NCI-H345 treated with DMSO at 0.1 percent for 48 hours (cell line): ENCODE data around the gene ZNG1B.
"Not testable (repeated sequence)": the region's sequence is repeated elsewhere in the genome, so short reads cannot be mapped to it uniquely, and the experiment has no call there.

Experiments used
- DNase-seq: peaks from one replicate; lab custom pipeline; 2025; ENCODE audit not compliant: unreplicated experiment; lab: John Stamatoyannopoulos, UW

Gene ZNG1B

DNA sequence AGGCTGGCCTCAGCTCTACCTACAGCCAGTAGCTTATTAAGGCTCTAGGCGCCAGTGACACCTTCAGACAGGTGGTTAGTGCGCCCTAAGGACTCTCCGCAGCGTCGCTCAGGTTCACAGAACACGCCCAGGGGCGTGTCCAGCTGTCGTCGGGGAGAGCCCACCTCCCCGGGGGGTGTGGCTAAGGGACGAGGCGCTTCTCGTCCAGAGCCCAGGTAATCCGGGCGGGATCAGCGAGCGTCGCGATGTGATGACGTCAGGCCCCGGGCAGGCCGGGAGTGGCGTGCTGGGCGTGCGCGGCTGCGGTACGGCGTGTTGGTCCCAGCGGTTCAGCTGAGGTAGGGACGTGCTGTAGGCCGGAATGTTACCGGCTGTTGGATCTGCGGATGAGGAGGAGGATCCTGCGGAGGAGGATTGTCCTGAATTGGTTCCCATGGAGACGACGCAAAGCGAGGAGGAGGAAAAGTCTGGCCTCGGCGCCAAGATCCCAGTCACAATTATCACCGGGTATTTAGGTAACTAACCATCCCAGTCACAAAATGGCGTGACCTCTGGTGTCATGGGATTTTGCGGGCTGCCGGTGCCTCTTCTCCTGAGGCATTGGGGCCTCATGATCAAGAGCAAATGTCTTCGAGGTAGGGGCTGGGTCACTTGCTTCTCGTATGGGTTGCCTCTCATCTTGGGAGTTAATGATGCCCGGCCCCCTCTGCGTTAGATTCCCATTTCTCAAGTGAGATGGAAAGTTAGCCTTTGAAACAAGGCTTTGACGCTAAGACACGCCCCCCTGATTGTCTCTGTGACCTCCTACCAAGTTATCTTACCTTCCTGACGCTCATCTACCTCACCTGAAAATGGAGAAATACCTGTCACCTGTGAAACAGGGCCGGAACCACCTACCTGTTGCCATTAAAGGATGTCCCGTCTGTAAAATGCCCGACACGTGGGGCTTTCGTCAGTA lies at the start of gene ZNG1B:
Gene ZNG1B (plus strand): TSS at position 184 of the 958 bp plus-strand sequence. CDS start 178 bp downstream, at position 362.
- not testable (repeated sequence) for DNase-seq

DNA sequence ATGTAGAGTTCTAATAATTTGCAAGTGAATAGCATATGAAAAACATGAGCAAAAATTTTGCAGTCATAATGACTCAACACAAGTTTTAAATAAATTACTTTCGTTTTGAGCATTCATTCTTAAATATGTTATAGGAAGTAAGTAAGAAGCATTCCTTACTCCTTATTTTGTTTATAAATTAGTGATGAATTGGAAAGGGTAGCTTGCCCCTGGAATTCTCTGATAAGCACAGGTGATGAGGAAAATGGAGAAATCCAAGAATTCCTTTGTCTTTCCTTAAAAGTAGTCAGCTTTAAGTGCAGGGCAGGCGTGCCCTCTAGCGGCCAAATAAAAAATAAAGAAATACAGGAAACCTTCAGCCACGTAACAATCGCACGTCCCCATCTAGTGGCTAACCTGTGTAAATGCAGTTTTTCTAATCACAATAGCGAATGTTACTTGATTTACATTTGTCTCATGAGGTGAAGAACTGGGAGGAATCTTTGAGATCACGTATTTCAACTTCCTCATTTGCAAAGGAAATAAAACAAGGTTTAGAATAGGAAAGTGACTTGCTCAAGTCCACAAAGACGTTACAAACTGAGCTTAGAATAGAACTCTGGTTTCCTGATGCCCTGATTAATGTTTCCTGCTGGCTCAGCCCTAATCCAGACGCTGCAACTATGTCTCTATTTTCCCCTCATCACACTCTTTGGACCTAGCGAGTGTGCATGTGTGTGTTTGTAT lies 47.2 kb upstream of the ZNG1B start:
- no peak for DNase-seq

DNA sequence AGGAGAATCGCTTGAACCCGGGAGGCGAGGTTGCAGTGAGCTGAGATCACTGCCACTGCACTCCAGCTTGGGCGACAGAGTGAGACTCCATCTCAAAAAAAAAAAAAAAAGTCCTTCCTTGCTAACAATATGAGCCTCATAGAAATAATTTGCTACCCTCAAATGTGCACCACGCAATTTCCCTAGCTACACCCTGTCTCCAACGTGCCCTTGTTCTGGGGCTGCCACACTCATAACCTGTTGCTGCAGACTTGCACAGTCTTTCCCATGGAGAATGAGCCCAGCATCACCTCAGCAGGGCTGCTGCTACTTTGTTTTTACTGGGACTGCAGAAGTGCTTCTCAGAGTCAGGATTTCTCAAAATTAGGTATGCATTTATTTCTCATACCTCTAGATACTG lies 46.4 kb upstream of the ZNG1B start:
- DNase-seq: no peak

DNA sequence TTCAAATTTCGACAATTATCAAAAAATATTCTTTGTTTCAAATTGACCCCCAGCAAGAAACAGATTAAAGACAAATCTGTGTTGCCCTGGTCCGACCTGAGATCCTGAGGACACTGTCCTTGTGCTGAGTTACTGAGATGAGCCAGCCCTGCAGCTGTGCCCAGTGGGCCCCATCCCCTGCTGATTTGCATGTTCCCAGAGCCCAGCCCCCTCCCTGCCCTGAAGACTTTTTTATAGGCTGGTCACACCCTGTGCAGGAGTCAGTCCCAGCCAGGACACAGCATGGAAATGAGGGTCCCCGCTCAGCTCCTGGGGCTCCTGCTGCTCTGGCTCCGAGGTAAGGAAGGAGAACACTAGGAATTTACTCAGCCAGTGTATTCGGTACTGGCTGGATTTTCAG lies 31.4 kb upstream of the ZNG1B start:
- no peak for DNase-seq

DNA sequence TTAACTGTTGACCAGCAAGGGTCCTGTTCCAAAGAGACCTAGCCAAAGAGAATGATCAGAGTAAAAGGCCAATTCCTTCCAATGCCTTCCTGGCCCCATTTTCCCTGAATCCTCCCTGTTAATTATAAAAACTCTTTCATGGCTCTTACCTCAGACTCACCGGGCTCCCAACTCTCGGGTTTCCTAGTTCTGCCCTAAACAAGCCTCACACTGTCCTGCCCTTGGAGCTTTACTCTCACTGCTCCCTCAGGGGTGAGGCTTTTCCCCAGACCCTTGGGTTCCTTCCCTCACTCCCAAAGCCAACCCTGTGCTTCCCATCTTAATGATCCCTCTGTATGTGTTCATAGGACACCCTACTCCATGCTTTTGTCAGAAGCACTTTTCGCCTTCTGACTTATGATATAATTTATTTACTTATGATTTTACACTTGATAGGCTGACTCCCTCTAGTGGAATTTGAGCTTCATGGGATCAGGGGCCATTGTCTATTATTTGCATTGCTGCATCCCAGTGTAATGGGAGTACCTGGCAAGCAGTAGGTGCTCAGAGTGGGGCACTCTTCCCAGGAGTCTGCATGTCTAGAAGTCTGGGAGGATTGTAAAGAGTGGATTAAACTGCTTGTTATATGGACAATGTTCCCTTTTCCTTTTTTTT lies 29.9 kb upstream of the ZNG1B start:
- no peak for DNase-seq

DNA sequence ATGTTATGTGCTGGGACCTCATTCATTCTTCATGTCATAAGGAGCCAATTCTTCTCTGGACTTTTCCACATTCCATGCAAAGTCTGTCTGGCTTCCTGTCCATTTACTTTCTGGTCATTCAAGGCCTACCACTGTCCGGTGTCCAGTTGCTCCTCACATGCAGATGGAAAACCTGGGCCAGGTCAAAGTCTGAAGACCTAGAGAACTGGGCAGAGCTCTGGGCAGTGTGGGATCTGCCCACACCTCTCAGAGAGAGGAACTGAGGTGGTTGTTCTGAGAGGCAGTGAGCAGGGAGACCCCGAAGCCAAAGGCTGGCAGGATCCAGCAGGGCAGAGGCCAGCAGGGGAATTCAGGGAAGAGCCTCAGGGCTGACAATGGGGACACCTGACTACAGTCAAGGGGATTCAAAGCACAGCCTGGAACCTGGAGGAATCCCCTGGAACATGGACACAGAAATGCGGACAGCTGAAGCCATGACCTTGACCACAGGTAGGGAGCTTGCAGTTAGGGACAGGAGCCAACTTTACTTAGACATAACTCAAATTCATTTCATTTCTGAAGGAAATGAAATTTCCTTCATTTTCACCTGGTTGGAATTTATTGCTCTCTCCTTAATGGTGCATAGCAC lies 25.7 kb upstream of the ZNG1B start:
- not testable (repeated sequence) for DNase-seq

DNA sequence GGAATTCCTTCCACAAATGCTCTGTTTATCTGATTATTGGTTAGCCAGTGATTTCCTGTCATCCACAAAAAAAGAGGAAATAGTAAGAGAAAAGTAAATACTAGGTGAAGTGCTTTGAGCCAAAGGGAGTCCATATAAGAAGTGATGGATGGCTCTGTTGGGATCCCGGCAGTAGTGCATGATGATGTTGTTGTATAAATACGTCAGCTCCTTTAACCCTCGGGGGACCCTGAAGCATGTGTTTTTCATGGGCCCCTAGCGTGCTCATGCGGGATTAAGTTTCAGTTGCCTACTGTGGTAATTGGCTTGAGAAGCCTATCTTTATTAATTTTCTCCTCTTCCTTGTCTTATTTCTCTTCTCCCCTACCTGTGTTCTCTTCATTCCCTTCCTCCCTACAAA lies 24.7 kb upstream of the ZNG1B start:
- DNase-seq: not testable (repeated sequence)

DNA sequence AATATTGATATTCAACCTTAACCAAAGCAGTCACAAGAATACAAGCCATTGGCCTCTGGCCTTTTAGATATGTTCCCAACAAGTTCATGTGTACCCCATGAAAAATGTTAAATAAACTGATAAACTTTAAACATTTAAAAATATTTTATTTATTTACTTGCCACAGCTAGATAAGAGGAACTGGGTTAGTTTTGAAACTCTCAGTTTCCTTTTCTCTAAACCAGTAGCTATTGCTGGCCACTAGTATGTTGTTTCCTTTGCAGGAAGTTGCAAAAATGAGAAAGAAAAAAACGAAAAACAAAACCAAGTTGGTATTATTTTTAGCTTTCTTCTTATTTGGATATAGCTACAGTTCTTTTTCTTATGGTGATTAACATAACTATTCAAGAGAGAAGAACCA lies 5.7 kb upstream of the ZNG1B start:
- DNase-seq: not testable (repeated sequence)

DNA sequence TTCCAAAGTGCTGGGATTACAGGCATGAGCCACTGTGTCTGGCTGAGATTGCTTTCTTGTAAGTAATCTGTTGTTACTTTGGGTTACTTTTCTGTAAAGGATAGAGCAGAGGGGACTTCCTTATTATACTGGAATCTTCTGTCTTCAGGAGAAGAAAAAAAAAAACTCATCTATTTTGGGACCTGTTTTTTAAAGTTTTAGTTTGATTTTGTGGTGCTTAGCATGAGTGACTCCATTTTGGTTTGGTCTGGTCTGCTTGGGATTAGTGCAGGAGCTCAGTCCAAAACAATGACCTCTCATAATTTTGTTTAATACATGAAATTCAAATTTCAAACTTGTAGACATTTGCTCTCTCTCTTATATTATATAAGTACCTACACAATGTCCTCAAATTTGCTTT lies 4.0 kb upstream of the ZNG1B start:
- not testable (repeated sequence) for DNase-seq

DNA sequence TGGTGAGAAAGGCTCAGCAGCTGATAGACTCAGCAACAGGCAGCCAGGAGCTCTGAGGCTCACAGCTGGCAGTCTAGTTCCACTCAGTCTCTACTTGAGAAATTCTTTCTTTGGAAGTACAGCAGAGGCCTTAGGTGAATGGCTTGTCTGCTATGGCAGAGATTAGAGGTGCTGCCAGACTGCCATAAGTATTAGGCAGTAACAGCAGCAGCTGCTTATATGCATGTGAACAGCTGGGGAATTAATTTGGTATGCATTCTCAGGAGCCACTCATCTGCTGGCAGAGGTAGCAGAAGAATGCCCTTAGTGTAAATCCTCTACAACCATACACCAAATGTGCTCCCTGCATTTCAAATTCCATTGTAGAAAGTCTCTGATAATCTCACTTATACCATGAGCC lies 28.3 kb downstream of the ZNG1B start:
- DNase-seq: not testable (repeated sequence)

DNA sequence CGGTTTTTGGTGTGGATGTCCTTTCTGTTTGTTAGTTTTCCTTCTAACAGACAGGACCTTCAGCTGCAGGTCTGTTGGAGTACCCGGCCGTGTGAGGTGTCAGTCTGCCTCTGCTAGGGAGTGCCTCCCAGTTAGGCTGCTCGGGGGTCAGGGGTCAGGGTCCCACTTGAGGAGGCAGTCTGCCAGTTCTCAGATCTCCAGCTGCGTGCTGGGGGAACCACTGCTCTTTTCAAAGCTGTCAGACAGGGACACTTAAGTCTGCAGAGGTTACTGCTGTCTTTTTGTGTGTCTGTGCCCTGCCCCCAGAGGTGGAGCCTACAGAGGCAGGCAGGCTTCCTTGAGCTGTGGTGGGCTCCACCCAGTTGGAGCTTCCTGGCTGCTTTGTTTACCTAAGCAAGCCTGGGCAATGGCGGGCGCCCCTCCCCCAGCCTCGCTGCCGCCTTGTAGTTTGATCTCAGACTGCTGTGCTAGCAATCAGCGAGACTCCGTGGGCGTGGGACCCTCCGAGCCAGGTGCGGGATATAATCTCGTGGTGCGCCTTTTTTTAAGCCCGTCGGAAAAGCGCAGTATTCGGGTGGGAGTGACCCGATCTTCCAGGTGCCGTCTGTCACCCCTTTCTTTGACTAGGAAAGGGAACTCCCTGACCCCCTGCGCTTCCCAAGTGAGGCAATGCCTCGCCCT lies 39.3 kb downstream of the ZNG1B start:
- not testable (repeated sequence) for DNase-seq

DNA sequence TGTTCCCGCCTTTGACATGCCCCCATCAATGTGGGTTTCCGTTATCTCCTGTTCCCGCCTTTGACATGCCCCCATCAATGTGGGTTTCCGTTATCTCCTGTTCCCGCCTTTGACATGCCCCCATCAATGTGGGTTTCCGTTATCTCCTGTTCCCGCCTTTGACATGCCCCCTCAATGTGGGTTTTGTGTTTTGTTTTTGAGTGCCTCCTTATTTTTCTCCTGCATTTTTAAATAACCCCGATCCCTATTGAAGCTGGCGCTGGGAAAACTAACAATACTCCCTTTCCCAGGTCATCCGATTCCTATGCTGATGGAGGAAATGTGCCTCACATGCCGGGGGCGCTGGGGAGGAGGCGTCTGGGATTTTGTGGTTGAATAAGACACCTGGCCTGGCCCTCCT lies 59.0 kb downstream of the ZNG1B start:
- DNase-seq: not testable (repeated sequence)

DNA sequence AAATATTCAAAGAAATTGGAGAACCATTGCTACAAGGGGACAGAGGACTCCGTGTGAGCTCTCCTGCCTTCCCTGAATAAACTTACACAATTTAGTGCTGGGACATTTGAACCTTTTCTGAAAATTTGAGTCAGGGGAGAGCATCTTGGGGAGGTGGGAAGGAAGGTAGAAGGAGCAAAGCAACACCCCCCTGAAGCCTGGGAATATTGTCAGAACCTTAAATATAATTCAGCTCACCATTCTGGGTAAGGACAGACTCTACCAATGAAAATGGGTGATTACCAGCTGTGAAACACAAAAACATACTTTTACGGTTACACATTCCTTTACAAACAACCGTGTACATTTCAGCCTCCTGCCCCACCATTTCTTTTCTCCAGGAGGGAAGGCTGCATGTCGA lies 60.9 kb downstream of the ZNG1B start, which contains the start of gene FOXD4L1:
Gene FOXD4L1 (plus strand): TSS at position 301 of the 400 bp plus-strand sequence. CDS start 592 bp downstream, outside the sequence.
- not testable (repeated sequence) for DNase-seq

DNA sequence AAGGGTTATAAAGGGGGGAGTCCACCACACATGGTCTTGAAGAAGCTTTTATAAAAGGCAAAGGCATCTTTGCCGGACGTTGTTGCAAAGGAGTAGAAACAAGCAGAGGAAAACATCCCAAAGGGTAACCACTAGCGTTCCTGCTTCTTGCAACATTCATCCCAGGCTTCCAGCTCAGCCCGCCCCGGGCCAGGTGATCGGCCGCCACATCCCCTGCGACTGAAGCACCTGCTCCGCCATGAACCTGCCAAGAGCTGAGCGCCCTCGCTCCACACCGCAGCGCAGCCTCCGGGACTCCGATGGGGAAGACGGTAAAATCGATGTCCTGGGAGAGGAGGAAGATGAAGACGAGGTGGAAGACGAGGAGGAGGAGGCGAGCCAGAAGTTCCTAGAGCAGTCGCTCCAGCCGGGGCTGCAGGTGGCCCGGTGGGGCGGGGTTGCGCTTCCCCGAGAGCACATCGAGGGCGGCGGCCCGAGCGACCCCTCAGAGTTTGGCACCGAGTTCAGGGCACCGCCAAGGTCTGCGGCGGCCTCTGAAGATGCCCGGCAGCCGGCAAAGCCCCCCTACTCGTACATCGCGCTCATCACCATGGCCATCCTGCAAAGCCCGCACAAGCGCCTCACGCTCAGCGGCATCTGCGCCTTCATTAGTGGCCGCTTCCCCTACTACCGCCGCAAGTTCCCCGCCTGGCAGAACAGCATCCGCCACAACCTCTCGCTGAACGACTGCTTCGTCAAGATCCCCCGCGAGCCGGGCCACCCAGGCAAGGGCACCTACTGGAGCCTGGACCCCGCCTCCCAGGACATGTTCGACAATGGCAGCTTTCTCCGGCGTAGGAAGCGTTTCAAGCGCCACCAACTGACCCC lies 61.8 kb downstream of the ZNG1B start:
- DNase-seq: not testable (repeated sequence)

DNA sequence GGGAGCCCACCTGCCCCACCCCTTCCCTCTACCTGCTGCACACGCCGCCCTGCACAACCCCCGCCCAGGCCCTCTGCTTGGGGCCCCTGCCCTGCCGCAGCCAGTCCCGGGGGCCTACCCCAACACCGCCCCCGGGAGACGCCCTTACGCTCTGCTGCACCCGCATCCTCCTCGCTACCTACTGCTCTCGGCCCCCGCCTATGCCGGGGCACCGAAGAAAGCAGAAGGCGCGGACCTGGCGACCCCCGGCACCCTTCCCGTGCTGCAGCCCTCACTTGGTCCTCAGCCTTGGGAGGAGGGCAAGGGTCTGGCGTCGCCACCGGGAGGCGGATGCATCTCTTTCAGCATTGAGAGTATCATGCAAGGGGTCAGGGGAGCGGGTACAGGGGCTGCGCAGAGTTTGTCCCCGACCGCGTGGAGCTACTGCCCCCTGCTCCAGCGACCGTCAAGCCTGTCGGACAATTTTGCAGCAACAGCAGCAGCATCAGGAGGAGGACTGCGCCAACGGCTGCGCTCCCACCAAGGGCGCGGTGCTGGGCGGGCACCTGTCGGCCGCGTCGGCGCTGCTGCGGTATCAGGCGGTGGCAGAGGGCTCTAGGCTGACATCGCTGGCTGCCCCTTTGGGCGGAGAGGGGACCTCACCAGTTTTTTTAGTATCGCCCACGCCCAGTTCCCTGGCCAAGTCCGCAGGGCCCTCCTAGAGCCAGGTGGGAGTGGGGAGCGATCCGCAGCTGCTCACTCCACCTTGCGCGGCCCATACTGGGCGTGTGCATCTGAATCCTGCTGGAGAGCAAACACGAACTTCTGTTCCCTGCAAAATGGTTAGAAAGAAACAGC lies 62.6 kb downstream of the ZNG1B start:
- DNase-seq: not testable (repeated sequence)

DNA sequence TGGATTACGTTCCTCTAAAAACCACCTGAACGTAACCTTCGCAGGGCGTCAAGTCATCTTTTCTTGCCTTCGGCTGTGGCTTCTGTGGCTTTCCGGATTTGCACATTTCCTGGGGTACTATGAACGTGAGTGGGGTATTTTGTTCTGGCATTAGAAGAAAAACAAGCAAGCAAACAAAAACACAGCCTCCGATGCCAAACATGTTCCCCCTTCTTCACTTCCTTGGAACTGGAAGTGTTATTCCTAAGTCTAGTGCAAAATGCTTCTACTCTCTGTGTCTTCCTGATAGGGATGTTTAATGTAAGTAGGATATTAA lies 63.2 kb downstream of the ZNG1B start:
- not testable (repeated sequence) for DNase-seq

DNA sequence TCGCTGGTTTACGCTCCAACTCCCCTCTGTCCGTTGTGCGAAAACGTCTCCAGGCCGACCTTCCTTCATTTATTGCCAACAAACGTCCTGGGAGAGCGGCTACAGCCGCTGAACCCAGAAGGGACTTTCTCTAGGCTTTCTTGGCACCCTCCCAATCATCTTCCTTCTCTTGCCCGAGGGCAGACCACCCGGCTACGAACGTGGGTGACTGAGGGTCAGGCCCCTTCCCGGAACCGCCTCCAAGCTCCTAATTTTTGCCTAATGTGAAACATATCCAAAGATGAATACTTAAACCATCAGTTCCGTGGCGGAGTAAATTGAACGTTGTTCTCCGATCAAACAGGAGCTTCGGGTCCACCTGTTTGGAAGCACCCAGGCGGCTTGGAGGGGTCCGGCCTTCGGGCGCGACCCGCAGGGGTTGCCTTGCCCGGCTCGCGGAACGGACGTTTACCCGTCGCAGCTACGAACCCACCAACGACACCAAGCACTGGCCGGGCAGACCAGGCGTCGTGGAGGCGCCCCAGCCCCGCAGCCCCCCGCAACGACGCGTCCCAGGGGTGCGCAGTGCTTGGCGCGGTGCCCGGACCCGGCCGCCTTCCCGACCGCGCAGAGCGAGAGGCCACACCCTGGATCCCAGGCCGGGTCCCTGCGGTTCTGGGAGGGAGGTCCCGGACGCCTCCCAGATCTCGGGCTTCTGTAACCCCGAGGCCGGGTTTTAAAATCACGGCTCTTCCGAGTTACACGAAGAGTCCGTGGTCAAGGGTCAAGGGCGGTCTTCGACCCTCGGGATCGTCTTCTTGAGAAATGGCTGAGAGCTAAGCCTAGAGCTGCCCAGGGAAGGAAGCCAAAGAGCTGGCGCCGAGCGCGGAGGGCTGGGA lies 65.0 kb downstream of the ZNG1B start:
- DNase-seq: not testable (repeated sequence)
